Panc1 (cell line): ENCODE results near the gene RBMS3.

Source experiments
- TF ChIP-seq, protein P1 (sequence below), 2 experiments: IDR thresholded peaks; 2 replicates each; pipeline ENCODE4 v1.6.1; 2011 to 2012; ENCODE audit warnings: low read depth in 2 of 2, control low read depth in 1 of 2, low read length in 1 of 2, mild to moderate bottlenecking in 1 of 2, moderate library complexity in 1 of 2; ENCODE audit not compliant: insufficient read depth in 1 of 2
- TF ChIP-seq, protein P2 (sequence below): fragments of 450-650 bp; IDR thresholded peaks from 2 replicates; pipeline ENCODE4 v1.5.1; 2017; ENCODE audit warnings: mild to moderate bottlenecking

DNA sequence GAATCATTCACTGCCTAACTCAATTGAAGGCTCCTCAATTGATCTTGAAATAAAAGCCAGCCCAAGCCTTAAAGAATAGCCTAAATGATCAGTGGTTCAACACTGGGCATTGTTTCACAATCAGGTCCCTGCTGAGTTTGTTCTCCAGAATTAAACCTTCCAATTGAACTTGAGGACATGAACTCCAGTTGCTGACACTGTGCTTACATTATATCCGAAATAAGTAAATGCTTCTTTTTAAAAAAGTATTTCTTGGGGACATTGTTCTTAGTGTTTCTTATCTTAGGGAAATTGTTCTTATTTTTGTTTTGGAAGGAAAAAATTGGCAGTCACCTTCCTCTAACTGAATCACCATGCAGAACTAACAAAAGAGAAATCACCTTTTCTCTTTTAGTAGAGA lies 450.2 kb downstream of the RBMS3 start:
- TF ChIP-seq, protein P1, sequence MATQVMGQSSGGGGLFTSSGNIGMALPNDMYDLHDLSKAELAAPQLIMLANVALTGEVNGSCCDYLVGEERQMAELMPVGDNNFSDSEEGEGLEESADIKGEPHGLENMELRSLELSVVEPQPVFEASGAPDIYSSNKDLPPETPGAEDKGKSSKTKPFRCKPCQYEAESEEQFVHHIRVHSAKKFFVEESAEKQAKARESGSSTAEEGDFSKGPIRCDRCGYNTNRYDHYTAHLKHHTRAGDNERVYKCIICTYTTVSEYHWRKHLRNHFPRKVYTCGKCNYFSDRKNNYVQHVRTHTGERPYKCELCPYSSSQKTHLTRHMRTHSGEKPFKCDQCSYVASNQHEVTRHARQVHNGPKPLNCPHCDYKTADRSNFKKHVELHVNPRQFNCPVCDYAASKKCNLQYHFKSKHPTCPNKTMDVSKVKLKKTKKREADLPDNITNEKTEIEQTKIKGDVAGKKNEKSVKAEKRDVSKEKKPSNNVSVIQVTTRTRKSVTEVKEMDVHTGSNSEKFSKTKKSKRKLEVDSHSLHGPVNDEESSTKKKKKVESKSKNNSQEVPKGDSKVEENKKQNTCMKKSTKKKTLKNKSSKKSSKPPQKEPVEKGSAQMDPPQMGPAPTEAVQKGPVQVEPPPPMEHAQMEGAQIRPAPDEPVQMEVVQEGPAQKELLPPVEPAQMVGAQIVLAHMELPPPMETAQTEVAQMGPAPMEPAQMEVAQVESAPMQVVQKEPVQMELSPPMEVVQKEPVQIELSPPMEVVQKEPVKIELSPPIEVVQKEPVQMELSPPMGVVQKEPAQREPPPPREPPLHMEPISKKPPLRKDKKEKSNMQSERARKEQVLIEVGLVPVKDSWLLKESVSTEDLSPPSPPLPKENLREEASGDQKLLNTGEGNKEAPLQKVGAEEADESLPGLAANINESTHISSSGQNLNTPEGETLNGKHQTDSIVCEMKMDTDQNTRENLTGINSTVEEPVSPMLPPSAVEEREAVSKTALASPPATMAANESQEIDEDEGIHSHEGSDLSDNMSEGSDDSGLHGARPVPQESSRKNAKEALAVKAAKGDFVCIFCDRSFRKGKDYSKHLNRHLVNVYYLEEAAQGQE (IDR thresholded peaks at IDR 0.05; ENCODE audit: insufficient read depth in 1 of 2, low read depth in 2 of 2, low read length in 1 of 2): no peak
- TF ChIP-seq, protein P2, sequence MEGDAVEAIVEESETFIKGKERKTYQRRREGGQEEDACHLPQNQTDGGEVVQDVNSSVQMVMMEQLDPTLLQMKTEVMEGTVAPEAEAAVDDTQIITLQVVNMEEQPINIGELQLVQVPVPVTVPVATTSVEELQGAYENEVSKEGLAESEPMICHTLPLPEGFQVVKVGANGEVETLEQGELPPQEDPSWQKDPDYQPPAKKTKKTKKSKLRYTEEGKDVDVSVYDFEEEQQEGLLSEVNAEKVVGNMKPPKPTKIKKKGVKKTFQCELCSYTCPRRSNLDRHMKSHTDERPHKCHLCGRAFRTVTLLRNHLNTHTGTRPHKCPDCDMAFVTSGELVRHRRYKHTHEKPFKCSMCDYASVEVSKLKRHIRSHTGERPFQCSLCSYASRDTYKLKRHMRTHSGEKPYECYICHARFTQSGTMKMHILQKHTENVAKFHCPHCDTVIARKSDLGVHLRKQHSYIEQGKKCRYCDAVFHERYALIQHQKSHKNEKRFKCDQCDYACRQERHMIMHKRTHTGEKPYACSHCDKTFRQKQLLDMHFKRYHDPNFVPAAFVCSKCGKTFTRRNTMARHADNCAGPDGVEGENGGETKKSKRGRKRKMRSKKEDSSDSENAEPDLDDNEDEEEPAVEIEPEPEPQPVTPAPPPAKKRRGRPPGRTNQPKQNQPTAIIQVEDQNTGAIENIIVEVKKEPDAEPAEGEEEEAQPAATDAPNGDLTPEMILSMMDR: no peak
